Right renal pelvis (tissue), 4 donors: ENCODE results near the gene CLEC14A. TPM values are rescaled to one million over a fixed set of nuclear protein-coding genes. Genes with fewer than 3 reads are reported as not detected.

Experiments
- DNase-seq, 4 donors: peaks; one replicate each; pipeline ENCODE4 v3.0.0-alpha.2; 2013; ENCODE audit warnings: low read depth in 4 of 4, low spot score in 3 of 4, missing footprints in 1 of 4
- polyA plus RNA-seq, 4 donors: library from polyadenylated mRNA; unstranded; fragments of 120-200 nt; gene quantifications; one replicate each; pipeline ENCODE4 v1.2.1, GENCODE V29; 2013; ENCODE audit not compliant: insufficient read length in 4 of 4

The CLEC14A gene
- polyA plus RNA-seq, 4 donors = 16.3 to 20.9 (median 16.9) TPM

DNA sequence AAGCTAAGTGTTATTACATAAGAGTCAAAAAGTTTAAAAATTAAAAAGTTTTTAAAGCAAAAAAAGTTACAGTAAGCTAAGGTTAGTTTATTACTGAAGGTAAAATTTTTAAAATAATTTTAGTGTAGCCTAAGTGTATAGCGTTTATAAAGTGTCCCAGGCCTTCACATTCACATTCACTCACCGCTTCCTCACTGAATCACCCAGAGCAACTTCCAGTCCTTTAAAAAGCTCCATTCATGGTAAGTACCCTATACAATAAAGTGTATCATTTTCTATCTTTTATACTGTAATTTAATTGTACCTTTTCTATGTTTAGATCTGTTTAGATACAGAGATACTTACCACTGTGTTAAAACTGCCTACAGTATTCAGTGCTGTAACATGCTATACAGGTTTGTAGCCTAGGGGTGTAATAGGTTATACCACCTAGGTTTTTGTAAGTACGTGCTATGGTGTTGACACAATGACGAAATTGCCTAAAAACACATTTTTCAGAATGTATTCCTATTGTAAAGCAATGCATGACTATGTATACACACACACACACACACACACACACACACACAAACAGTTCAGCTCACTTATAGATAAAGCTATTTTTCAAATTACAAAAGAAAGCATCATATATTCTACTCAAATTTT lies 3.7 kb downstream of the CLEC14A start:
- no peak for DNase-seq

- no peak for DNase-seq
These were observed 5.6 kb downstream of the CLEC14A start for GRCh38 chr14:38250331-38250730.

- DNase-seq = no peak
These were observed 7.4 kb downstream of the CLEC14A start for GRCh38 chr14:38248321-38249028.

DNA sequence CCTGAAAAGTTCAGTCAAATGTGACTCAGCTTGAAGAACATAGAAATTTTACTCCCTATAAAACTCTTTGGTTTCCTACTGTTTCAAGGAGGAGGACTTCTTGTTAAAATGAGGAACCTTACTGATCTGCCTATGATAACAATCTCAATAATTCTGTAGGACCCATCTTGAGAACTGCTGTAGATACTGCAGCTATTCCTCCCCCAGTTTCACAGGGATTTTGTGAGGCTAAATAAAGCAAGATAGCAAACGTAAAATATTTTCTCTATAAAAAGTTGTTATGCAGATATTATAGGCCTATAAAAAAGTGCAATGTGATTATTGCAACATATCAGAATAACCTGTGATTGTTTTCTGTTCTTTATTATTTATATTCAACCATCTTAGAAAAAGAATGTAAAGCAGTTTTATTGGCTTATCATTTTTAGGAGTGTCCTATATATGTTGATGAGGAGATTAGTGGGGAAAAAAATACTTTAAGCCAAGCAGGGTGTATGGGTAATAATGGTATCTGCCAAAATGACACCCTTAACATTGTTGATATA lies 12.1 kb downstream of the CLEC14A start:
- no peak for DNase-seq

DNA sequence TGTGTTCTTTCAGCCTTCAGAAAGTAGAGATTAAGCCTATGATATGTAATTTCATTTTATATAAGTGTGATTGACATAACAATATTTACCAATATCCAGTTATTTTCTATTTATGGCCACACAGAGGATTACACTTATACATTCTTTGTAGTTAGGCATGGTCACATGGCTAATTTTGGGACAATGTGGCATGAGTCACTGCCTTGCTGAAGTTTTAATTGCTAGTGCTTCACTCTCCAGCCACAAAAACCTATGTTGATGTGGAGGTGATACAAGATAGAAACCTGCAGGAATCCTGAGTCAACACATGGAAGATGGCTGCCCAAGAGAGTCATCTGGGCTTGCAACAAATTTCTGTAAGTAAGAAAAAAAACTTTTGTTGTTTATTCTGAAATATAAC lies 17.0 kb downstream of the CLEC14A start:
- no peak for DNase-seq

- DNase-seq = no peak
These were observed 17.6 kb downstream of the CLEC14A start for GRCh38 chr14:38238332-38238731.

DNA sequence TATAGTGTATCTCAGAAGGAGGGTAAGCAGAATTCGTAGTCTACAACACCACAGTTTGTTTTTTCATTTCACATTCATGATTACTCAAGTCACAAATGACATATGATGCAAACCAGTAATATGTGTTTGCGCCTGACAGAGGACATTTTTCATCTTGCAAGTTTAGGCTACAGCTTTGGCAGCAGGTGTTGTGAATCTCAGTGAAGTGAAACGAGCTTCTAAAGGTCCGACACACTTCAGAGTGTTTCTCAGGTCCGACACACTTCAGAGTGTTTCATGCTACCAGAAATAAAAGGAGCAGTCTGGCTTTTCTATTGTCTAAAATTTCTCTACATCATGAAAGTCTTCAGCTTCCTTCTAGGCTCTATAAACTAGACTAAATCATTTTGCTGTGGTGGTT lies 22.7 kb downstream of the CLEC14A start:
- DNase-seq = no peak

- no peak for DNase-seq
These were observed 29.5 kb downstream of the CLEC14A start for GRCh38 chr14:38226366-38226765.

GRCh38 chr14:38225946-38226345 lies 29.9 kb downstream of the CLEC14A start:
- DNase-seq = no peak

GRCh38 chr14:38224338-38224737 lies 31.6 kb downstream of the CLEC14A start:
- no peak for DNase-seq

- DNase-seq = no peak
These were observed 34.8 kb downstream of the CLEC14A start for GRCh38 chr14:38221077-38221476.

DNA sequence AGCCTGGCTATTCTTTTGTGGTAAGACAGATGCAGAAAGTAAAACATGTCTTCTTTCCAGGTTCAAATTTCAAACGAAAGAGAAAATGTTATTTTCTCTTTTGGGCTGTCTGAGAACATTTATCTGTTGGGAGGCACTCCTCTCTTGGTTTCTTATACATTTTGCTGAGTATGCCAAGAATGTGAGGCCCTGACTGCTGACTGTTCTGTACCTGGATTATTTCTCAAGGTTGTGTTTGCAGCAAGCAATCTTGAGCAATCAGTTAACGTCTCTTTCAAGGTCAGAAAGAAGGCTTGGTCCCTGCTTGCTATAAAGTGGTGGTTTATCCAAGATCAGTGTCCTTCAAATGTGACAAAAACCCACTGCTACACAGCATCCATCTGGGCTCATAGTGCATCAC lies 38.3 kb downstream of the CLEC14A start:
- no peak for DNase-seq

- DNase-seq = no peak
These were observed 42.9 kb downstream of the CLEC14A start for GRCh38 chr14:38213001-38213400.

- no peak for DNase-seq
These were observed 43.8 kb downstream of the CLEC14A start for GRCh38 chr14:38212111-38212510.

- DNase-seq = no peak
These were observed 44.6 kb downstream of the CLEC14A start for GRCh38 chr14:38211255-38211735.

- DNase-seq = no peak
These were observed 45.2 kb downstream of the CLEC14A start for GRCh38 chr14:38210587-38211216.

DNA sequence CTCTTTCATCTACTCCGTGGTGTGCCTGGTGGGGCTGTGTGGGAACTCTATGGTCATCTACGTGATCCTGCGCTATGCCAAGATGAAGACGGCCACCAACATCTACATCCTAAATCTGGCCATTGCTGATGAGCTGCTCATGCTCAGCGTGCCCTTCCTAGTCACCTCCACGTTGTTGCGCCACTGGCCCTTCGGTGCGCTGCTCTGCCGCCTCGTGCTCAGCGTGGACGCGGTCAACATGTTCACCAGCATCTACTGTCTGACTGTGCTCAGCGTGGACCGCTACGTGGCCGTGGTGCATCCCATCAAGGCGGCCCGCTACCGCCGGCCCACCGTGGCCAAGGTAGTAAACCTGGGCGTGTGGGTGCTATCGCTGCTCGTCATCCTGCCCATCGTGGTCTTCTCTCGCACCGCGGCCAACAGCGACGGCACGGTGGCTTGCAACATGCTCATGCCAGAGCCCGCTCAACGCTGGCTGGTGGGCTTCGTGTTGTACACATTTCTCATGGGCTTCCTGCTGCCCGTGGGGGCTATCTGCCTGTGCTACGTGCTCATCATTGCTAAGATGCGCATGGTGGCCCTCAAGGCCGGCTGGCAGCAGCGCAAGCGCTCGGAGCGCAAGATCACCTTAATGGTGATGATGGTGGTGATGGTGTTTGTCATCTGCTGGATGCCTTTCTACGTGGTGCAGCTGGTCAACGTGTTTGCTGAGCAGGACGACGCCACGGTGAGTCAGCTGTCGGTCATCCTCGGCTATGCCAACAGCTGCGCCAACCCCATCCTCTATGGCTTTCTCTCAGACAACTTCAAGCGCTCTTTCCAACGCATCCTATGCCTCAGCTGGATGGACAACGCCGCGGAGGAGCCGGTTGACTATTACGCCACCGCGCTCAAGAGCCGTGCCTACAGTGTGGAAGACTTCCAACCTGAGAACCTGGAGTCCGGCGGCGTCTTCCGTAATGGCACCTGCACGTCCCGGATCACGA lies 46.0 kb downstream of the CLEC14A start:
- DNase-seq = no peak

- DNase-seq = peak in 1 of 4 donors; percentile 38
These were observed 47.0 kb downstream of the CLEC14A start for GRCh38 chr14:38208618-38209562.
